ENCODE results near the gene CADPS2.
"Not testable (repeated sequence)": the region's sequence is repeated elsewhere in the genome, so short reads cannot be mapped to it uniquely, and the experiment has no call there.

Gene CADPS2

DNA sequence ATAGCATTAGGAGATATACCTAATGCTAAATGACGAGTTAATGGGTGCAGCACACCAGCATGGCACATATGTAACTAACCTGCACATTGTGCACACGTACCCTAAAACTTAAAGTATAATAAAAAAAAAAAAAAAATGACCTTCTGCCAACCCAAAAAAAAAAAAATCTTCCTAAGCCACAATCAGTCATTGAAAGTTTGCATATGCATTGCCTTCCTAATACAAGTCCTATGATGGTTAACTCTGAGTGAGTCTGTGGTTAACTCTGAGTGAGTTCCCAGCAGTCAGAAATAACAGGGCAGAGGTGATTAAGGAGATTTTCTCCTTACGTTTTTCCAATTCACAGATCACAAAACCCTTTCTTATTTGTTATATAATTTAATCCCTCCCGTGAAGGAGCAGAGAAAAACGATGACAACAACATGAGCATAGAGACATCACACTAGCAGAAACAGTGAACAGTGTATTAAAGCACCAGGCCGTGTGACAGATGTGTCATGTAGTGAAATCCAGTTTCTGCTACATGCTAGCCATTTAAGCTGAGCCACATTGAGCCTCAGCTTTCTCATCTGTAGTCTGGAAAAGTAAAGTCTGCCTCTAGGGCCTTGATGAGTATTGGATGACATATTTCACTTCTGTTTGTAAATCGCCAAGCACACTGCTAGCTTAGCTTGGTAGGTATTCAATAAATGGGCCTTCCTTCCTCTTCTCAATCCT lies 176.2 kb downstream of the CADPS2 start:
- DNase-seq (ENCODE audit: low spot score), result no peak

DNA sequence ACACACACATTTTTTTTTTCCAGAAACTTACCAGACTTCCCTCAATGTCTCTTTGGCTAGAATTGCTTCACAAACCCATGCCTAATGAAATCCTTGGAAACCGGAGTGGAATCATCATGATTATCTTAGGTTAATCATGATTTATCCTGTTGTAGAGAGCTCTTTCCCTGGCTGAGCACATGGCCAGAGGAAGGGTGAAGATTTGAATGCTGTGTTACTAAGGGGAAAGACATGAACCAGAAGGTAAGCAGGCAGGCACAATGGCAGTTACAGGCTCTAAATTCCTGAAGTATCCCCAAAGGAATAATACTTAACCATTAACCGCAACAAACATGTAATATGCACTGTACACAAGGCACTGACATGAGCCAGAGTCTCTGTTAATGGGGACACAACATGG lies 179.4 kb downstream of the CADPS2 start:
- no peak for DNase-seq (ENCODE audit: low spot score)

GRCh38 chr7:122702872-122703510 lies 183.3 kb downstream of the CADPS2 start, which contains the start of gene RNF148:
TSS of gene RNF148 (minus strand) at chr7:122702922. CDS start at chr7:122702750, 172 bp downstream.
- DNase-seq (ENCODE audit: low spot score), result no peak

DNA sequence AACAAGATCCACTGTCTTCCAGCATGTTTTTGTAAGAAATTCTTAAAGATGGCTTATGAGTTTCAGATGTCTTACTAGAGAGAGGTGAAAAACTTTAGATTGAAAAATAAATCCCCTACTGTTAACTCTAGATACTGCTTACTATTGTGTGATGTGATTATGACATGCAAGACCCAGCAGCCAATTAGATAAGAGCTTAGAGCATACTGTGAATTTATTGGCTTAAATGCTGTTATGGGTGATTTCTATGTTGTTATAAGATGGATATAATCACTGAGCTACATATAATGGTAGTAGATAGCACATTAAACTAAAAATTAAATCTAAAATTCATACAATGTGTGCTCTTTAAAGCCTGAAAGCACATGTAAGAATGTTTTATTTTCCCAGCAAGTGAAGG lies 187.2 kb downstream of the CADPS2 start, which contains the start of gene RNF133:
Gene RNF133 (minus strand): TSS at position 101 of the 400 bp plus-strand sequence. CDS start 199 bp downstream, outside the sequence.
- DNase-seq (ENCODE audit: low spot score), result no peak

DNA sequence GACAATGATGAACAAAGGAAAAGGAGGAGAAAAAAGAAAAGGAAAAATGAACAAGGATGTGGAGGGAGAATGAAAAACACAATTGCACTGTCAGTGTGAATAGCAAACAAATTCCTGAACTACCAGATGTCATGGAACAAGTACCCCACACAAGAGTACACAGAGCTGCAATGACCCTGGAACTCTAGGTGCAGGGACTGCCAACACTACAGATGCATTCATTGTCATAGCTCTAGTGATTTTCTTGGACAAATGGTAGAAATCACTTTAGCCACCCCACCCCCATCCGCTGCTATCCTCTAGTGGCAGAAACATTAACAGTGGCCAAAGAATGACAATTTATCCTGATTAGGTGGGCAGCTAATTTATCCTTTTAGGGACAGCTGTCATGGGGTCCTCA lies 190.4 kb downstream of the CADPS2 start:
- no peak for DNase-seq (ENCODE audit: low spot score)

- no peak for DNase-seq (ENCODE audit: low spot score)
These were observed 191.6 kb downstream of the CADPS2 start for GRCh38 chr7:122694697-122695096.

DNA sequence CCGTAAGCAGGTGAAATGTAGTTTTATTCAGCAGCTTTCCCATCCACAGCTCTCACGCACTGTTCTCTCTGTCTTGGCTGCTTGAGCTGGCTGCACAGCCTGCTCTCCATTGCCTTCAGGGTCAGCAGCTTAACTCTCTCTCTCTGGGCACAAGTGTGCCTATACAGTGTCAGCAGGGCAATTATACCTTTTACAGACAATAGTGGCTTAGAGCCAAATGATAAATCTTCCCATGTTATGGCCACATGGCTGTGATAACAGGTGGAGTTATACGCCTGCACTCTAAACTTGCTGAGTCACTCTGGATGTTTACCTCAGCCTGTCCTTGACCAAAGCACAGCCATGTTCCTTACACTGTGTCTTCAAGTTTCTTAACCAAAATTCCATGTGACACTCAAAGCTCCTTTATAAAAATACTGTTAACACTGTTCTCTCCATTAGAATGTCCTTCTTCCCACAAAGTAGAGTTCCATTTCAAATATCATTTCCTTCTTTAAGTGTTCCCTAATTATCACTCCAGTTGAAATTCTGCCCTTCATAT lies 193.4 kb downstream of the CADPS2 start:
- DNase-seq (ENCODE audit: low spot score), result no peak

GRCh38 chr7:122691569-122692235 lies 194.6 kb downstream of the CADPS2 start:
- DNase-seq (ENCODE audit: low spot score), result no peak

DNA sequence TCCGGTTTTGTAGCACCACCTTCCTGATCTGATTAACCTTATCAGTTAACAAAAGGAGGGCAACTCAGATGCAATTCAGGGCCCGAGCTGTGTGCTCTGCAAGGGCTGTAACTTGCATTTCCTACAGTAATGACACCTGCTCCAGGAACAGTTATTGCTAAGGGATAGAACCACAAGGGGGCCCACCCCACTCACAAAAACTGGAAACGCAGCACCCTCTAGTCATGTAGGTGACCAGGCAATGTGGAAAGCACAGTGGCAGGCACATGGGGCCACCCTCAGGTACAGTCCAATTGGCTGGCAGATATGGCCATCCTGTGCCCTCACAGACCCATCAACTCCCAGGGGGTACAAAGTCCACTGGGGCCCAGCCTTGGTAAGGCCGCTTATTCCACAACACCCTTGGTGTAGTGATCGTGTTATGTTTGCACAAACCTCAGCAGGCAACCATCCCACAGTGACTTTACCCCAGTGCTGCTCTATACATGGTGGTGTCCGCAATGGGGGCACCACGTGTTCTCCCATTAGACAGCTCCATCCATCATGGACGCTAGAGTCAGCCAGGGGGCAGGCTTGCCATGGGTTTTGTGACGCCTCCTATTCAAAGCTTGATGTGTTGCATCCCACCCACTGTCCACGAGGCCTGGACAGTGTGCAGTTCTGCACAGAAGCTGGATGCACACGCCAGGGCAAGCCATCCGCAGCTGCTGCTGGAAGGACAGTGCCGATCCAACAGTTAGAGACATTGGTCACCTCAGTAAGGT lies 196.7 kb downstream of the CADPS2 start:
- DNase-seq (ENCODE audit: low spot score), result no peak

DNA sequence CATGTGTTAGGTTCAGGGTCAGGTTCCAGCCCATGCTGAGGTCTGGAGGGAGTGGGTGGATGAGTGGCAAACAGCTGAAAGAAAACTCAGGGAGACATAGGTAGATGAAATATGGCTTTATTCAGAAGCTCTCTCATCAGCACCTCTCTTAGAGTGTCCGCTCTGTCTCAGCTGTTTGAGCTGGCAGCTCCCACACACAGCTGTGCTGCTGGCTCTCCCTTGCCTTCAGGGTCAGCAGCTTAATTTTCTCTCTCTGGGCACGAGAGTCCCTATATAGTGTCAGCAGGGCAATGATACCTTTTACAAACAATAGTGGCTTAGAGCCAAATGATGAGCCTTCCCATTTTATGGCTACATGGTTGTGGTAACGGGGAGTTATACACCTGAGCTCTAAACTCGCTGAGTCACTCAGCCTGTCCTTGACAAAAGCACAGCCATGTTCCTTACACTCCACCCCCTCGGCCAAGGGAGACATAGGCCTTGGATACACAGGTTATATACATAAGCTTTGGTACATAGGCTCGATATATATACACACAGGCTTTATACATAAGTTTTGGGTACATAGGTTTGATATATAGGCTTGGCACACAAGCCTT lies 197.8 kb downstream of the CADPS2 start:
- no peak for DNase-seq (ENCODE audit: low spot score)

DNA sequence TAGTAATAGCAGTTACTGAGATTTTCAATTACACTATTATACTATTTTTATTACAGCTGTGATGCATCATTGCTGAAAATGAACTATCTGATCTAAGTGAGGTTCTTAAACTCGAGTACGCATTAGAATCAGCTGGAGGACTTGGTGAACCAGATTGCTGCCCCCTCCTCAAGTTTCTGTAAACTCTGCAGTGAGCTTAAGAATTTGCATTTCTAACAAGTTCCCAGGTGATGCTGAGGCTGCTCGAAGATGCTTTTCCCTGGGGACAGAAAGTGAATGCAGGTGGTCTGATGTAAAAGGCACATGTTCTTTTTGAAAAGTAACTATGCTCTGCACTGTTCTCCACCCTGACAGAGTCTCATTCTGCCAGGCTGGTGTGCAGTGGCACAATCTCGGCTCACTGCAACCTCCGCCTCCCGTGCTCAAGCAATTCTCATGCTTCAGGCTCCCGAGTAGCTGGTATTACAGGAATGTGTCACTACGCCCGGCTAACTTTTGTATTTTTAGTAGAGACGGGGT lies 199.8 kb downstream of the CADPS2 start:
- no peak for DNase-seq (ENCODE audit: low spot score)

DNA sequence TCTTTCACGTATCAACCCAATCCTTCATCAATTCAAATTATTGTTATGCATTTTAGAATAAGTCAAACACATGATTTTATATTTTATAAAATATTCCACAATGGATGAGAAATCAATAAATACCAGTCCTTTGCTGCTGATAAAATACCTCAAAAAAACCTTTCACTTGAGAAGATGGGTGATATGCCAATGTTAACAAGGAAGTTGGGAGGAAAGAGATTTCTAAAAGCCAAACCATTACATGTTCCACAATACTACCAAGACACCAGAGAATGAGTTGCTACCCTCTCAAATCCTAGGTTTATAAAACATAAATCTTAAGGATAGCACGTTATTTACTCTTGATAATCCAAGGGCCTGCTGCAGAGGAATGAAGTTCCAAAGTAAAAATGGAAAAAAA lies 201.8 kb downstream of the CADPS2 start:
- DNase-seq (ENCODE audit: low spot score), result no peak

GRCh38 chr7:122682815-122683550 lies 203.3 kb downstream of the CADPS2 start:
- no peak for DNase-seq (ENCODE audit: low spot score)

GRCh38 chr7:122681186-122681585 lies 205.1 kb downstream of the CADPS2 start:
- not testable (repeated sequence) for DNase-seq (ENCODE audit: low spot score)

DNA sequence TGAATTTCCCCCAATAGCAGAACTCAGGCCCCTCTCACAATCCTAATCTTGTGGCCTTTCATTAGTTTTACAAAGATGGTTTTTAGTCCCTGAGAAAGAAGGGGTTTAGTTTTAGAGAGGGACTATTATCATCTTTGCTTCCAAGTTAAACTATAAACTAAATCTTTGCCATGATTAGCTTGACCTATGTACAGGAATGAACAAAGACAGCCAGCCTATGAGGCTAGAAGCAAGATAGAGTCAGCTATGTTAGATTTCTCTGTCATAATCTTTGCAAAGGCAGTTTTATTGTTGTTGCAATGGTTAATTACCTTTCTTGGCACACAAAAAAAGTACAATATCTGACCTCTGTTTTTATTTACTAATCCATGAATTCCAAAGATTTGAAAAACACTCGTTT lies 206.4 kb downstream of the CADPS2 start:
- DNase-seq (ENCODE audit: low spot score), result no peak

- DNase-seq (ENCODE audit: low spot score), result not testable (repeated sequence)
These were observed 207.0 kb downstream of the CADPS2 start for GRCh38 chr7:122679269-122679709.

GRCh38 chr7:122677149-122677548 lies 209.1 kb downstream of the CADPS2 start:
- DNase-seq (ENCODE audit: low spot score), result no peak

DNA sequence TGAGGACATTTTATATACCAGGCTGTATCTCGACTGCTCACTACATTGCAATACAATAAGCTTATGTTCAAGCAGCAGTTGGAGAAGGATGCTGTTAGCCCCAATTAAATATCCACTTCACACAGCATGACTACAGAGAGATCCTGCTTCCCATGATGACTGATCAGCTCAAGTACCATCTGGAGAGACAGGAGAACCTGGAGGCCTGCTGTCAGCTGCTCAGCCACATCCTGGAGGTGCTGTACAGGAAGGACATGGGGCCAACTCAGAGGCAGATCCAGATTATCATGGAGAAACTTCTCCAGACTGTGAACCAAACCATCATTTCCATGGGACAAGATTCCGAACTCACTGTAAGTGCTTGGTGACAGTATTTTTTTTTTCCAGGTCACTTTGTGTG lies 209.8 kb downstream of the CADPS2 start:
- DNase-seq (ENCODE audit: low spot score), result no peak

DNA sequence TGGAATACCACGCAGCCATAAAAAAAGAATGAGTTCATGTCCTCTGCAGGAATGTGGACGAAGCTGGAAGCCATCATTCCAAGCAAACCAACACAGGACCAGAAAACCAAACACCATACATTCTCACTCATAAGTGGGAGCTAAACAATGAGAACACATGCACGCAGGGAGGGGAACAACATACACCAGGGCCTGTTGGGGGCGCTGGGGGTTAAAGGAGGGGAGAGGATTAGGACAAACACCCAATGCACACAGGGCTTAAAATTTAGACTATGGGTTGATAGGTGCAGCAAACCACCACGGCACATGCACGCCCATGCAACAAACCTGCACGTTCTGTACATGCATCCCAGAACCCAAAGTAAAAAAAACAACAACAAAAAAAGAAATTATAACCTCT lies 210.6 kb downstream of the CADPS2 start:
- no peak for DNase-seq (ENCODE audit: low spot score)

DNA sequence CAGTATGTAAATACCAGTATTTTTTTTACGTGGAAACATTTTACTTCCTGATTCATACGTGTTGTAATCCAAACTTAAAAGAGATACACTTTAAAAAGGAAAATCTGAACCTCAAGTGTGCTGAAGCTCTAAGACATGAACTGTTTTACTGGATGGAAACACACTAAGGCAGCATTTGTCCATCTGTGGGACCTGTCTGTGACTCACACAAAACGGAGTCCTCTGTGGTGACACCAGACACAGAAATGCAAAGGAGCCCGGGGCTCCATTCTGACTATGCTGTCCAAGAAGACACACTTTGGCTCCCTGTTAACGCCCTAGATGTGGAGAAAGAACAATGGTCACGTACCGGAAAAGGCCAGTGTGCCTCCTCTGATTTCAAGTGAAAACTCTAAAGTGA lies 211.2 kb downstream of the CADPS2 start:
- DNase-seq (ENCODE audit: low spot score), result no peak

DNA sequence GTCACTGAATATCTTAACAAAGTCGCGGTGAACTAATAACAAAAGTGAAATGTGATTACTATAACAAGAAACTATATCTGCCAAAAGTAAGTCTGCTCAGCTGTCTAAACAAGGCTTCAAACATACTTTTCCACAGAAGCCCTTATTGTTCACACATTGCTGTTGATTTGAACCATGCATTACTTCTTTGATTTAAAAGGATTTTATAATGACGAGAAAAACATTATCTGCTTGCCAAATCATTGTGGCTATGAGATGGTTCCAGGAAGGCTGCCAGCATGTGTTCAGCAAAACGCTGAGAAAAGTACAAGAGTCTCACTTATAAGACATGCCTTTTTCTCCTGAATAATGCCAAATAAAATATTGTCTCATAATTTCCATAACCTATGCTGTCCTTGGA lies 211.8 kb downstream of the CADPS2 start:
- DNase-seq (ENCODE audit: low spot score), result no peak
